ENCODE measurements around the gene PRUNE2.

PRUNE2 gene

DNA sequence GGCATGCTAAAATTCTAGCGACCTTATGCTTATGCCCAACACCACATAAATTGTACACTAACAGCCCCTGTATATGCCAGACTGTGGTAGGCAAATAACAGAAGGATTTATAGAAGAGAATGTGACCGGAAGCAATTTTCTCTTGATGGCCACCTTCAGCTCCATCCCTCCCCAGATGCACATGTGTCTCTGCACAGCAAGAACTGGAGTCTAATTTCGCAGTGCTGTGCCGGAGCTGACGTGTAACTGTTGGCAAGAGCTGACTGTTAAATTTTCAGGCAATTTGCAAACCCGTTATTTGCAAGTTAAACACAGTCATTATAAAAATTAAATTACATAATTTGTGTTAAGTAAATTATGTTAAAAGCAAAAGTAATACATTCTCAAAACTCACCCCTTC lies 93.3 kb downstream of the PRUNE2 start:
- Histone ChIP-seq H3K9me3 (ENCODE audit: control insufficient read depth, insufficient read depth, low read length) (no peaks in the 10 kb centered on the region), H3K27me3 (ENCODE audit: control insufficient read depth, insufficient read depth, low read length) (no peaks in the 10 kb centered on the region), H3K36me3 (ENCODE audit: control insufficient read depth, insufficient read depth, low read length) (no peaks in the 10 kb centered on the region), H3K4me3 (ENCODE audit: low read depth, low read length) (no peak overlapping the region), H3K9ac (ENCODE audit: low read depth, low read length) (no peak overlapping the region), H3K4me1 (ENCODE audit: control insufficient read depth, insufficient read depth, low read length) (no peaks in the 10 kb centered on the region)

GRCh38 chr9:76810377-76810957 lies 95.4 kb downstream of the PRUNE2 start:
- Histone ChIP-seq H3K27me3 (ENCODE audit: control insufficient read depth, insufficient read depth, low read length) (no peaks in the 10 kb centered on the region), H3K9me3 (ENCODE audit: control insufficient read depth, insufficient read depth, low read length) (no peaks in the 10 kb centered on the region), H3K36me3 (ENCODE audit: control insufficient read depth, insufficient read depth, low read length) (no peaks in the 10 kb centered on the region), H3K4me1 (ENCODE audit: control insufficient read depth, insufficient read depth, low read length) (no peaks in the 10 kb centered on the region), H3K9ac (ENCODE audit: low read depth, low read length) (no peak overlapping the region), H3K4me3 (ENCODE audit: low read depth, low read length) (no peak overlapping the region)

- Histone ChIP-seq H3K36me3 (ENCODE audit: control insufficient read depth, insufficient read depth, low read length) (no peaks in the 10 kb centered on the region), H3K4me1 (ENCODE audit: control insufficient read depth, insufficient read depth, low read length) (peaks cover 3% of the 10 kb centered on the region), H3K27me3 (ENCODE audit: control insufficient read depth, insufficient read depth, low read length) (no peaks in the 10 kb centered on the region), H3K9me3 (ENCODE audit: control insufficient read depth, insufficient read depth, low read length) (no peaks in the 10 kb centered on the region), H3K9ac (ENCODE audit: low read depth, low read length) (no peak overlapping the region), H3K4me3 (ENCODE audit: low read depth, low read length) (no peak overlapping the region)
These were observed 97.3 kb downstream of the PRUNE2 start for GRCh38 chr9:76808636-76809035.

DNA sequence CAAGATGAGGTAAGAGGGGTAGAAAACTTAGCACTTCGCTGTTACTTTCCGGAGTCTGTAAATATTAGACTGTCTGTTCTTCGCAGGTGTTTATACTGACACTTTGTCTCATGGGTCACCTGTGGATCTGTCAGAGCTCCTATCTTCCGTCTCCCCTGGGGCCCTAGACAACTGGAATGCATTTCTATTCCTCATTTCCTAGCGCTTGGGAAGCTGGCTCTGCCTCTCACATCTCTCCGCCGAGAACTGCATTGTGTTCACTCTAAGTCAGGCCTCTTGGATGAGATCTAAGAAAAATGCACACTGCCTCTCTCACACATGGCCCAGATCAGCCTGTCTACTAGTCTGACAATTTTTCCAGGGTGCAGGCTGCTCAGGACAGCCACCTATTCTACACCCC lies 102.2 kb downstream of the PRUNE2 start:
- Histone ChIP-seq H3K4me3 (ENCODE audit: low read depth, low read length) (no peak overlapping the region), H3K27me3 (ENCODE audit: control insufficient read depth, insufficient read depth, low read length) (no peaks in the 10 kb centered on the region), H3K4me1 (ENCODE audit: control insufficient read depth, insufficient read depth, low read length) (peaks cover 10% of the 10 kb centered on the region), H3K9ac (ENCODE audit: low read depth, low read length) (no peak overlapping the region), H3K9me3 (ENCODE audit: control insufficient read depth, insufficient read depth, low read length) (no peaks in the 10 kb centered on the region), H3K36me3 (ENCODE audit: control insufficient read depth, insufficient read depth, low read length) (no peaks in the 10 kb centered on the region)

- H3K27me3 ChIP-seq (ENCODE audit: control insufficient read depth, insufficient read depth, low read length) = no peaks in the 10 kb centered on the region
- no peaks in the 10 kb centered on the region for H3K9me3 ChIP-seq (ENCODE audit: control insufficient read depth, insufficient read depth, low read length)
- peaks cover 10% of the 10 kb centered on the region for H3K4me1 ChIP-seq (ENCODE audit: control insufficient read depth, insufficient read depth, low read length)
- no peak overlapping the region for H3K9ac ChIP-seq (ENCODE audit: low read depth, low read length)
- H3K36me3 ChIP-seq (ENCODE audit: control insufficient read depth, insufficient read depth, low read length) = no peaks in the 10 kb centered on the region
- H3K4me3 ChIP-seq (ENCODE audit: low read depth, low read length) = no peak overlapping the region
These were observed 102.8 kb downstream of the PRUNE2 start for GRCh38 chr9:76803083-76803482.

GRCh38 chr9:76800901-76801300 lies 105.0 kb downstream of the PRUNE2 start:
- peaks cover 10% of the 10 kb centered on the region for H3K4me1 ChIP-seq (ENCODE audit: control insufficient read depth, insufficient read depth, low read length)
- H3K4me3 ChIP-seq (ENCODE audit: low read depth, low read length) = no peak overlapping the region
- no peaks in the 10 kb centered on the region for H3K36me3 ChIP-seq (ENCODE audit: control insufficient read depth, insufficient read depth, low read length)
- H3K27me3 ChIP-seq (ENCODE audit: control insufficient read depth, insufficient read depth, low read length) = no peaks in the 10 kb centered on the region
- no peaks in the 10 kb centered on the region for H3K9me3 ChIP-seq (ENCODE audit: control insufficient read depth, insufficient read depth, low read length)
- no peak overlapping the region for H3K9ac ChIP-seq (ENCODE audit: low read depth, low read length)

GRCh38 chr9:76799473-76799872 lies 106.4 kb downstream of the PRUNE2 start:
- Histone ChIP-seq H3K36me3 (ENCODE audit: control insufficient read depth, insufficient read depth, low read length) (no peaks in the 10 kb centered on the region), H3K27me3 (ENCODE audit: control insufficient read depth, insufficient read depth, low read length) (no peaks in the 10 kb centered on the region), H3K4me3 (ENCODE audit: low read depth, low read length) (no peak overlapping the region), H3K9me3 (ENCODE audit: control insufficient read depth, insufficient read depth, low read length) (no peaks in the 10 kb centered on the region), H3K9ac (ENCODE audit: low read depth, low read length) (no peak overlapping the region), H3K4me1 (ENCODE audit: control insufficient read depth, insufficient read depth, low read length) (peaks cover 10% of the 10 kb centered on the region)

DNA sequence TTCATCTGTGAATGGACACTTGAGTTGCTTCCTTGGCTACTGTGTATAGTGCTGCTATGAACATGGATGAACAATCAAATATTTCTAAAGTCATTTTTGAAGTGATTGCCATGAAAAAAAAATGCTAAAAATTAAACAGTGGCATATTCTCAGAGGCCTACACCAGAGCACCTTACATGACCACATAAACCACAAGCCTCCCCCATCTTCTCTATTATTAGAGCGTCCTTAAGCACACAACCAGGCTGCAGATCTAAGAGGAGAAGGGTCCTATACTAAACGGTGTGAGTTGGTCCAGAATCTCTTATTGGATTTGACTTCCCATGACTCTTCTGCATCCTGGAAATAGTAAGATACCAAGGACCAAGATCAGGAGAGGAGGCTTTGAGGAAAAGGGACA lies 107.4 kb downstream of the PRUNE2 start:
- peaks cover 6% of the 10 kb centered on the region for H3K4me1 ChIP-seq (ENCODE audit: control insufficient read depth, insufficient read depth, low read length)
- H3K4me3 ChIP-seq (ENCODE audit: low read depth, low read length) = no peak overlapping the region
- no peak overlapping the region for H3K9ac ChIP-seq (ENCODE audit: low read depth, low read length)
- no peaks in the 10 kb centered on the region for H3K36me3 ChIP-seq (ENCODE audit: control insufficient read depth, insufficient read depth, low read length)
- H3K9me3 ChIP-seq (ENCODE audit: control insufficient read depth, insufficient read depth, low read length) = no peaks in the 10 kb centered on the region
- no peaks in the 10 kb centered on the region for H3K27me3 ChIP-seq (ENCODE audit: control insufficient read depth, insufficient read depth, low read length)

DNA sequence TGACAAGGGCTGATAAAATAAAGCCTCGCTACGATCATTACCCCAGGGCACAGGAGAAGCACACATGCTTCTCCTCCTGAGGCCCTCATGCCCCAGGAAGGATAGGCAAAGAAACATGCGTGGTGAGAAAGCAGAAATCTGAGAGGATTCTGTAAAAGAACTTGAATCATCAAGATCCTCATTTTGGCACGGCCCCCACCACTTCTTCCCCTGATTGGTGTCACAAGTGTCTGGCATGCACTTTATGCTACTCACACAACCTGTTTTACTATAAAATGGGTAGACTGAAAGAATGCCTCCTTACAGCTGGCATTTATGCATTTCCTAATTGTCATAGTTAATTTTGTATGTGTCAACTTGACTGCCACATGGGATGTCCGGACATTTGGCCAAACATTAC lies 109.6 kb downstream of the PRUNE2 start:
- Histone ChIP-seq H3K4me1 (ENCODE audit: control insufficient read depth, insufficient read depth, low read length) (no peaks in the 10 kb centered on the region), H3K4me3 (ENCODE audit: low read depth, low read length) (no peak overlapping the region), H3K9me3 (ENCODE audit: control insufficient read depth, insufficient read depth, low read length) (no peaks in the 10 kb centered on the region), H3K36me3 (ENCODE audit: control insufficient read depth, insufficient read depth, low read length) (no peaks in the 10 kb centered on the region), H3K27me3 (ENCODE audit: control insufficient read depth, insufficient read depth, low read length) (no peaks in the 10 kb centered on the region), H3K9ac (ENCODE audit: low read depth, low read length) (no peak overlapping the region)

GRCh38 chr9:76793784-76794431 lies 112.0 kb downstream of the PRUNE2 start:
- Histone ChIP-seq H3K4me1 (ENCODE audit: control insufficient read depth, insufficient read depth, low read length) (no peaks in the 10 kb centered on the region), H3K36me3 (ENCODE audit: control insufficient read depth, insufficient read depth, low read length) (no peaks in the 10 kb centered on the region), H3K27me3 (ENCODE audit: control insufficient read depth, insufficient read depth, low read length) (no peaks in the 10 kb centered on the region), H3K9ac (ENCODE audit: low read depth, low read length) (no peak overlapping the region), H3K9me3 (ENCODE audit: control insufficient read depth, insufficient read depth, low read length) (no peaks in the 10 kb centered on the region), H3K4me3 (ENCODE audit: low read depth, low read length) (no peak overlapping the region)

GRCh38 chr9:76789840-76790239 lies 116.1 kb downstream of the PRUNE2 start:
- Histone ChIP-seq H3K27me3 (ENCODE audit: control insufficient read depth, insufficient read depth, low read length) (no peaks in the 10 kb centered on the region), H3K36me3 (ENCODE audit: control insufficient read depth, insufficient read depth, low read length) (no peaks in the 10 kb centered on the region), H3K4me1 (ENCODE audit: control insufficient read depth, insufficient read depth, low read length) (no peaks in the 10 kb centered on the region), H3K9ac (ENCODE audit: low read depth, low read length) (no peak overlapping the region), H3K9me3 (ENCODE audit: control insufficient read depth, insufficient read depth, low read length) (no peaks in the 10 kb centered on the region), H3K4me3 (ENCODE audit: low read depth, low read length) (no peak overlapping the region)

DNA sequence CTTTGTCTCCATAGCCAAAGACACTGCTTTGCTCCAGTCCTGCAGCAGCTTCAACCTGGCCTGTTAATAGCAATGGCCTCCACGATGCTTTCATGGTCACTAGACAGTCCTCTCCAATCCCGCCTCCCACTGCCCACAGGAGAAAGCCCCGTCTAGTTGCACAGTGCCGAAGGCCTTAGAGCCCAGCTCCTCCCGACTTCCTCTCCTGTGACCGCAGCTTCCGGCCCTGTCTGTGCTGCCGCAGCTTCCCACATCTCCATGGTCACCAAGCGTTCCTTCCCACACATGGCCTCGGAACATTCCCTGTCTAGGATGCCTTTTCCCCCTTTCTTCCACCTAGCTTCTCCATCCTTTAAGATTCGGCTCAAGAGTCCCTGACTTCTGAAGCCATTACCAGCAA lies 118.2 kb downstream of the PRUNE2 start:
- Histone ChIP-seq H3K27me3 (ENCODE audit: control insufficient read depth, insufficient read depth, low read length) (no peaks in the 10 kb centered on the region), H3K36me3 (ENCODE audit: control insufficient read depth, insufficient read depth, low read length) (no peaks in the 10 kb centered on the region), H3K4me1 (ENCODE audit: control insufficient read depth, insufficient read depth, low read length) (no peaks in the 10 kb centered on the region), H3K9ac (ENCODE audit: low read depth, low read length) (no peak overlapping the region), H3K9me3 (ENCODE audit: control insufficient read depth, insufficient read depth, low read length) (no peaks in the 10 kb centered on the region), H3K4me3 (ENCODE audit: low read depth, low read length) (no peak overlapping the region)
